Spleen (tissue), 7 donors: ENCODE measurements around the gene VTI1A.

Experiments
- POLR2A ChIP-seq, 3 donors: fragments of 450-650 bp; IDR thresholded peaks; one replicate each; pipeline ENCODE4 v1.5.1; 2017; ENCODE audit warnings: antibody characterized with exemption in 3 of 3, mild to moderate bottlenecking in 1 of 3
- POLR2AphosphoS5 ChIP-seq, 3 donors: sonication (generic); formaldehyde crosslinking; IDR thresholded peaks; one replicate each; pipeline ENCODE4 v1.5.1; 2017; ENCODE audit warnings: antibody characterized with exemption in 3 of 3
- TF ChIP-seq, protein P1 (sequence below), 11 experiments: fragments of 200-600 bp in 7 of 11; fragments of 450-650 bp in 4 of 11; sonication (generic) in 4 of 11; IDR thresholded peaks in 8 of 11; conservative IDR thresholded peaks in 3 of 11; 1 replicate in 7 of 11; 2 replicates in 4 of 11; pipeline versions ENCODE4 v1.4.0 to v1.8.0; 2016 to 2021; ENCODE audit warnings: antibody characterized with exemption in 11 of 11, inconsistent platforms in 4 of 11, mild to moderate bottlenecking in 1 of 11
- donor health status: DM: no; HTN: no; CAD: no; lungs with moderate emphysema.
- donor health status: DM: no; HTN: no; CAD: no.
- donor health status: DM: no; HTN: no; CAD: no.

DNA sequence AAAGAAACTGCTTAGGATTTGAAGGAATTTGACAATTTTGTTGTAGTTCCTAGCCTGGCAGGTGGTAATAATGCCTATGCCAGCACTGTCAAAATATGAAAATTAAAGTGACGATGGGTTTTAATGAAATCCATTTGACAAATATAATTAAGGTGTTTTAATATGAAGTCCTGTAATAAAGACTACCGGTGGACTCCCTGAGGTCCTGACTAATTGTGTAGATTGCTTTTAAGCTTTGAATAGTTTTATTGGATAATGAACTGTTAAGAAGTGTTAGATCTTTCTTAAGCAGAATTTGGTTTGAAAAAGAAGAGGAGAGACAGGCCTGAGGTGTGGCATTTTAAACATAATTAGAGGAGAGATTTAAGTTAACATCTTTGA, 197.2 kb downstream of the VTI1A start:
- TF ChIP-seq, protein P1, sequence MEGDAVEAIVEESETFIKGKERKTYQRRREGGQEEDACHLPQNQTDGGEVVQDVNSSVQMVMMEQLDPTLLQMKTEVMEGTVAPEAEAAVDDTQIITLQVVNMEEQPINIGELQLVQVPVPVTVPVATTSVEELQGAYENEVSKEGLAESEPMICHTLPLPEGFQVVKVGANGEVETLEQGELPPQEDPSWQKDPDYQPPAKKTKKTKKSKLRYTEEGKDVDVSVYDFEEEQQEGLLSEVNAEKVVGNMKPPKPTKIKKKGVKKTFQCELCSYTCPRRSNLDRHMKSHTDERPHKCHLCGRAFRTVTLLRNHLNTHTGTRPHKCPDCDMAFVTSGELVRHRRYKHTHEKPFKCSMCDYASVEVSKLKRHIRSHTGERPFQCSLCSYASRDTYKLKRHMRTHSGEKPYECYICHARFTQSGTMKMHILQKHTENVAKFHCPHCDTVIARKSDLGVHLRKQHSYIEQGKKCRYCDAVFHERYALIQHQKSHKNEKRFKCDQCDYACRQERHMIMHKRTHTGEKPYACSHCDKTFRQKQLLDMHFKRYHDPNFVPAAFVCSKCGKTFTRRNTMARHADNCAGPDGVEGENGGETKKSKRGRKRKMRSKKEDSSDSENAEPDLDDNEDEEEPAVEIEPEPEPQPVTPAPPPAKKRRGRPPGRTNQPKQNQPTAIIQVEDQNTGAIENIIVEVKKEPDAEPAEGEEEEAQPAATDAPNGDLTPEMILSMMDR (IDR thresholded peaks at IDR 0.05 in 8 of 11, conservative IDR thresholded peaks at IDR 0.05 in 3 of 11) = no peak
- TF ChIP-seq POLR2A (IDR thresholded peaks at IDR 0.05) (no peak), POLR2AphosphoS5 (IDR thresholded peaks at IDR 0.05) (no peak)
